22Rv1 (cell line): ENCODE results near the gene HIVEP3.

ENCODE experiments used
- CTCF ChIP-seq: fragments of 450-650 bp; IDR thresholded peaks from 2 replicates; pipeline ENCODE4 v1.5.1; 2017; ENCODE audit warnings: mild to moderate bottlenecking
- ZFX ChIP-seq: fragments of 450-650 bp; IDR thresholded peaks from 2 replicates; pipeline ENCODE4 v1.6.1; 2017; ENCODE audit warnings: antibody characterized with exemption, borderline replicate concordance

GRCh38 chr1:41905093-41905675, 13.5 kb downstream of the HIVEP3 start:
- TF ChIP-seq CTCF (no peak), ZFX (no peak)
